ENCODE results near the gene CCNC.

CCNC gene

GRCh38 chr6:99543968-99544367 lies 24.5 kb downstream of the CCNC start:
- DNase-seq = no peak

- no peak for DNase-seq
Measured at GRCh38 chr6:99530627-99531026, 37.8 kb downstream of the CCNC start.

DNA sequence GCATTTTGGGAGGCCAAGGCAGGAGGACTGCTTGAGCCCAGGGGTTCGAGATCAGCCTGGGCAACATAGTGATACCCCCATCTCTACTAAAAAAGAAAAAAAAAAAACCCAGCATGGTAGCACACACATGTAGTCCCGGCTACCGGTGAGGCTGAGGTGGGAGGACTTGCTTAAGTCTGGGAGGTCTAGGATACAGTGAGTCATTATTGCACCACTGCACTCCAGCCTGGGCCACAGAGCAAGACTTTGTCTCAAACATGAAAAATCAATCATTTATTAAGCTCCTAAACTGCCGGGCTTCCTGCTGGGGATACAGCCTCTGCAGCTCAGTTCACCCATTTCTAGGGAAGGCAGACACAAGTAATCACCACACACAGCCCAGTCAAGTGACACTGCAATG lies 45.9 kb downstream of the CCNC start:
- DNase-seq = peak; percentile 4

DNA sequence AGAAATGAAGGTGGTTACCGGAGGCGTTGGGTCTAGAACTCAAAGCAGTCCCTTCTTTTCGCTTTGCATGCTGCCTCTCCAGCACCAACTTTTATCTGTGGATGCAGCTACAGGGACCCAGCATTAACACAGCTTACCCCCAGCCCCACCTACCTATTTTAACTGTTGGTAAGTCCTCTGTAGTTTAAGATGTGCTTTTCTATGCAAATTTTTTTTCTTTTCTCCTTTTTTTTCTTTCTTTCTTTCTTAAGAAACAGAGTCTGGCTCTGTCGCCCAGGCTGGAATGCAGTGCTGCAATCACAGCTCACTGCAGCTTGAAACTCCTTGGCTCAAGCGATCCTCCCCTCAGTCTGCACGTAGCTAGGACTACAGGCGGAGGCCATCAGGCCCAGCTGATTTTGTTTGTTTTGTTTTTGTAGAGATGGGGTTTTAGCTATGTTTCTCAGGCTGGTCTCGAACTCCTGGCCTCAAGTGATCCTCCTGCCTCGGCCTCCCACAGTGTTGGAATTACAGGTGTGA lies 46.8 kb downstream of the CCNC start:
- DNase-seq = no peak

- DNase-seq = peak; percentile 90
Measured at GRCh38 chr6:99520855-99521632, 47.4 kb downstream of the CCNC start.

GRCh38 chr6:99519446-99519845 lies 49.0 kb downstream of the CCNC start:
- no peak for DNase-seq

DNA sequence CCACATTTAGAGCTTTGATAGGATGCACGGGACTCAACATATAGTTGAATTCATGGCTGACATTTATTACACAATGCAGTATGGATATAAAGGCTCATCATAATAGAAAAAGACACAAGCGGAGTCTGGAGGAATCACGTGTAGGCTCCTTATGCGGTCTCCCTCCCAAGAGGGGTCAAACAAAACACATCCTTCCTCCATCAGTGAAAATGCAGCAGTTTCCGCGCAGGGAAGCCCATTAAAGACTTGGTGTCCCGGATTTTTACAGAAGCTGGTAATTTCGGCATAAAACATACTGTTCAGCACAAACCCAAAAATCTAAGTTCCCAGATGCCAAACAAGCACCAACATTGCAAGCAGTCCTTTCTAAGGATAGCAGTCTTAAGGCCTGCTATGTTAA lies 54.4 kb downstream of the CCNC start:
- no peak for DNase-seq

DNA sequence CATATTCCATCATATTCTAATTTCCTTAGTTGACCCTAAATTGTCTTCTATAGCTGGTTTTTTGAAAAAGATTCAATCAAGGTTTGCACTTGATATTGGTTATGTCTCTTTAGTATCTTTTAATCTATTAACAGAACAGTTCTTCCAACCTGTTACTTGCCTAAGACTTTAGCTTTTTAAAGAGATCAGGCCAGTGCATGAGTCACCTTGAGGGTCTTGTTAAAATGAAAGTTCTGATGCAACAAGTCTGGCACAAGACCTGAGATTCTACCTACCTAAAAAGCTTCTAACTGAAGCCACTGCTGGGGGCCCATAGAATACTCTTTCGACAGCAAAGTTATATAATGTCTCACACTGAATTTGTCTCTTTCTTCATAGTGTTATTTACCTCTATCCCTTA lies 56.4 kb downstream of the CCNC start:
- no peak for DNase-seq

DNA sequence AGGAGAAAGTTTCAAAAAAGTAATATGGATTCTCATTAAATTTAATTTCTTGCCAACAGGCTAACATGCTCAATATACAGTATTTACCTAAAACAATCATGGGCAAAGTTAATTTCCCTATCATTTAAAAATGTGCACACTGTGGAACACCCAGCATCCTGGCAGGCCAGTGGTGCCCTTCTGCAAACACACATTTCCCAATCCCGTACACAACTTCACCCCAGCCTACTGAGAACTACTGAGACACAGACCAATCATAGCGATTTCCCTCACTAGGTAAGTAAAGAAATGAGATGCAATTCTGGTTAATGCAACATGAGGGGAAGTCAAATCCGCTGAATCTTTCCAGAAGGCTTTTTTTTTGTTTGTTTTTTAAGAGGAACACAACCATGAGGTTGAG lies 60.8 kb downstream of the CCNC start:
- DNase-seq = no peak

- DNase-seq = no peak
Measured at GRCh38 chr6:99501762-99502161, 66.7 kb downstream of the CCNC start.

DNA sequence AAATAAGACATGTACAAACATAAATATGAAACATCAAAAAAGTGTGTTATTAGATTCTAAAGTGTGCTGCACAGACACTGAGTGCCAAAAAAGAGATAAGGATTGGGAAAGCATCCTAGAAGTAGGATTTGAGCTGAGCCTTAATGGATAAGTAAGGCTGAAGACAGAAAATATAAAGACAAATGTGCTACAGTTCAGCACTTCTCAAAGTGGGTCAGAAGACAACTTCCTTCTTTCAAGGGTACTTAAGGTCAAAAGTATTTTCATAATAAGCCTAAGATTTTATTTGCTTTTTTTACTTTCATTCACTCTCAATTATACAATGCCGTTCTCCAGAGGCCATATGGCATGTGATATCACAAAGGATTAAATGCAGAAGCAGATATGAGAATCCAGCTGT lies 70.0 kb downstream of the CCNC start:
- DNase-seq = no peak

GRCh38 chr6:99495466-99495865 lies 73.0 kb downstream of the CCNC start:
- no peak for DNase-seq
